GM12891 (cell line): ENCODE measurements around the gene TRAT1.

Experiments
- DNase-seq: peaks from one replicate; pipeline ENCODE4 v3.0.0; 2011; ENCODE audit warnings: low spot score; ENCODE audit not compliant: insufficient read length
- FAIRE-seq: peaks from 2 replicates; lab custom pipeline; 2011; peaks lifted over from hg19 to GRCh38; lab: Jason Lieb, UNC
- PAX5 ChIP-seq: IDR thresholded peaks from 2 replicates; pipeline ENCODE4 v1.6.1; 2011; ENCODE audit warnings: low read length, moderate library complexity, mild to moderate bottlenecking; ENCODE audit not compliant: insufficient read depth, severe bottlenecking
- POLR2A ChIP-seq: IDR thresholded peaks from 2 replicates; pipeline ENCODE4 v1.6.1; 2011; ENCODE audit warnings: low read depth, low read length, control low read depth
- POLR2AphosphoS5 ChIP-seq: IDR thresholded peaks from 2 replicates; pipeline ENCODE4 v1.6.1; 2011; ENCODE audit warnings: low read depth, low read length, control low read depth
- POU2F2 ChIP-seq: IDR thresholded peaks from 2 replicates; pipeline ENCODE4 v1.6.1; 2011; ENCODE audit warnings: low read depth, mild to moderate bottlenecking, control low read depth, low read length, moderate library complexity
- SPI1 ChIP-seq: IDR thresholded peaks from 2 replicates; pipeline ENCODE4 v1.6.1; 2011; ENCODE audit warnings: low read depth, low read length, control low read depth
- TAF1 ChIP-seq: IDR thresholded peaks from 2 replicates; pipeline ENCODE4 v1.6.1; 2011; ENCODE audit warnings: low read depth, low read length, control low read depth

The TRAT1 gene

GRCh38 chr3:108894981-108895380, 72.4 kb downstream of the TRAT1 start:
- DNase-seq (no peak), FAIRE-seq (no peak)
- no peak for TF ChIP-seq PAX5
- TF ChIP-seq SPI1 = no peak
- no peak for TF ChIP-seq POLR2AphosphoS5
- no peak for TF ChIP-seq TAF1

- DNase-seq = peak; percentile 5
- no peak for FAIRE-seq
- TF ChIP-seq PAX5 = no peak
- TF ChIP-seq TAF1 = no peak
- TF ChIP-seq POU2F2 = no peak
- TF ChIP-seq POLR2A = no peak
- no peak for TF ChIP-seq SPI1
- TF ChIP-seq POLR2AphosphoS5 = no peak
These were observed 75.3 kb downstream of the TRAT1 start for GRCh38 chr3:108897883-108898282.

GRCh38 chr3:108899530-108899929, 76.9 kb downstream of the TRAT1 start:
- DNase-seq (no peak), FAIRE-seq (no peak)
- no peak for TF ChIP-seq PAX5
- TF ChIP-seq POU2F2 = no peak
- no peak for TF ChIP-seq SPI1
